AG09319 (cell line): ENCODE data around the gene YTHDF2.

Experiments
- DNase-seq: peaks from one replicate; pipeline ENCODE4 v3.0.0-alpha.2; 2010; ENCODE audit warnings: low read depth; ENCODE audit errors: extremely low read depth
- TF ChIP-seq, protein P1 (sequence below): IDR thresholded peaks from 2 replicates; pipeline ENCODE4 v1.5.1; 2011; ENCODE audit warnings: low read depth, mild to moderate bottlenecking, inconsistent platforms, low read length, moderate library complexity

The YTHDF2 gene

DNA sequence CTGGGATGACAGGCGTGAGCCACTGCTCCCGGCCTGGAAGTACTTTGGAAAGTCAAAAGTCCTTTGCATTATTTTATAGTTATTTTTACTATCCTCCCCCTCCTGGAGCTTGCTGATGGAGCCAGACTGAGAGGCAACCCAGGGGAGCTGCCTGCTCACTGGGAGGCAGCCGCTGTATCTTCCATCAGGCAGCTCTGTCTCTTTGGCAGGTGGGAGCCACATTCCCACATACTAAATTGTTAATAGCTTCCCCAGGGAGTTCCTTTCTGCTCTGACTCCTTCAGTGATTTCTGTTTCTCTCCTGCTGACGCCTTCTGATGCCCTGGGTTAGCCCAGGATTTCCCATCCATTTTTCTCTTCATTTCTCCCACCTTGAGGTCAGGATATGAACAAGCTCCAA is 70.3 kb downstream of the YTHDF2 start:
- DNase-seq, result no peak

DNA sequence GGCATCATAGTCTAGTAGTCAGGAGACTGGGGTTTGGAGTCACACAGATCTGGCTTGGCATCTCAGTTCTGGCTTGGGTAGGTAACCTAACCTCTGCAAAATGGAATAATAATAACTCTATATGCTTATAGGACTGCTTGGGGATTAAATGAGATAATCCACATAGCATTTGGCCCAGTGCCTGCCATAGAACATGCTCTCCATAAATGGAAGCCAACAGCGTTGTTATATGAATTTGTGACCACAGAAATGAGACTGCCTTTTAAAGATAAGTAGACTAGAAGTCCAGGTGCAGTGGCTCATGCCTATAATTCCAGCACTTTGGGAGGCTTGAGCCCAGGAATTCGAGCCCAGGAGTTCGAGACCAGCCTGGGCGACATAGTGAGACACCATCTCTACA is 71.2 kb downstream of the YTHDF2 start:
- no peak for DNase-seq
- TF ChIP-seq, protein P1, sequence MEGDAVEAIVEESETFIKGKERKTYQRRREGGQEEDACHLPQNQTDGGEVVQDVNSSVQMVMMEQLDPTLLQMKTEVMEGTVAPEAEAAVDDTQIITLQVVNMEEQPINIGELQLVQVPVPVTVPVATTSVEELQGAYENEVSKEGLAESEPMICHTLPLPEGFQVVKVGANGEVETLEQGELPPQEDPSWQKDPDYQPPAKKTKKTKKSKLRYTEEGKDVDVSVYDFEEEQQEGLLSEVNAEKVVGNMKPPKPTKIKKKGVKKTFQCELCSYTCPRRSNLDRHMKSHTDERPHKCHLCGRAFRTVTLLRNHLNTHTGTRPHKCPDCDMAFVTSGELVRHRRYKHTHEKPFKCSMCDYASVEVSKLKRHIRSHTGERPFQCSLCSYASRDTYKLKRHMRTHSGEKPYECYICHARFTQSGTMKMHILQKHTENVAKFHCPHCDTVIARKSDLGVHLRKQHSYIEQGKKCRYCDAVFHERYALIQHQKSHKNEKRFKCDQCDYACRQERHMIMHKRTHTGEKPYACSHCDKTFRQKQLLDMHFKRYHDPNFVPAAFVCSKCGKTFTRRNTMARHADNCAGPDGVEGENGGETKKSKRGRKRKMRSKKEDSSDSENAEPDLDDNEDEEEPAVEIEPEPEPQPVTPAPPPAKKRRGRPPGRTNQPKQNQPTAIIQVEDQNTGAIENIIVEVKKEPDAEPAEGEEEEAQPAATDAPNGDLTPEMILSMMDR, result no peak

More for the DNA sequence above, 70.3 kb downstream of the YTHDF2 start:
- TF ChIP-seq, protein P1, result no peak

DNA sequence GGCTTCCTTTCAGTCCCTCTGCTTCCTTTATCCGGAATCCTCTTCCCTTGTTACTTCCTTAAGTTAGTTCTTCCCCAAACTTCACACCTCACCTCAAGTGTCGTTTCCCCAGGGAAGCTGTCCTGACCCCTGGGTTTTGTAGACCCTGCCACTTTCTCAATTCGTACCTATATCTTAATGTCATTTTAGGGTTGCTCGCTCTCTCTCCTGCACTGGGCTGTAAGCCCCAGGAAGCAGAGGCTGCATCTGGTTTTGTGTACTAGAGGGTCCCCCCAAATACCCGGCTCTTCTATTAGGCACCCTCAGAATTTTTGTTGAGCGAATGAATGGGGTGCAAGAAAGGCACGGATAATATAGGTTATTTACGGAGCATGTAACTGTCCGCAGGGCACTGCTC is 74.6 kb downstream of the YTHDF2 start:
- TF ChIP-seq, protein P1, result no peak
- no peak for DNase-seq

DNA sequence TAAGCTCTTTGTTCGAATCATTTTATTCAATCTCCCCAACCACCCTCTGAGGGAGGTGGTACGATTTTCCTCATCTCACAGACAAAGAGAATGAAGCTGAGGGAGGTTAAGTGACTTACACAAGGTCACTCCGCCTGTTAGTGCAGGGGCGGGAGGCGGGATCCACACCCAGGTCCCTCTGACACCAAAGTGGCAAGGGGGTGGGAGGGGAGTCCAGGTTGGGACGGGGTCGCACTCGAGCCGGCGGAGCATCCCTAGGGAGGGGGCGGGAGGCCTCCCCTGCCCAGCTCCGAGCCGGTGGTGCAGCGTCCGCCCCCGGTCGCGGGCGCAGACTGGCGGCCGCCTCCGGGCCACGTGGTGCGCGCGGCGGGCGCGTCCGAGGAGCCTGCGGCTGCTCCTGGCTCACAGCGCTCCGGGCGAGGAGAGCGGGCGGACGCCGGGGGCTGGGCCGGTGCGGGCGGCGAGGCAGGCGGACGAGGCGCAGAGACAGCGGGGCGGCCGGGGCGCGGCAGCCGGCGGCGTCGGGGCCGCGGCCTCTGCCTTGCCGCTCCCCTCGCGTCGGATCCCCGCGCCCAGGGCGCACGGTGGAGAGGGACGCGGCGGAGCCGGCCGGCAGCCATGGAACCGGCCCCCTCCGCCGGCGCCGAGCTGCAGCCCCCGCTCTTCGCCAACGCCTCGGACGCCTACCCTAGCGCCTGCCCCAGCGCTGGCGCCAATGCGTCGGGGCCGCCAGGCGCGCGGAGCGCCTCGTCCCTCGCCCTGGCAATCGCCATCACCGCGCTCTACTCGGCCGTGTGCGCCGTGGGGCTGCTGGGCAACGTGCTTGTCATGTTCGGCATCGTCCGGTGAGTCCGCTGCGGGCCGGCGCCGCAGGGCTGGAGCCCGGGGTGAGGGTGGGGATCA is 75.3 kb downstream of the YTHDF2 start, which contains the start of gene OPRD1:
OPRD1 (plus strand) TSS at position 405 of the 903 bp plus-strand sequence; CDS start at position 619, 214 bp downstream.
- no peak for DNase-seq
- TF ChIP-seq, protein P1, result no peak

DNA sequence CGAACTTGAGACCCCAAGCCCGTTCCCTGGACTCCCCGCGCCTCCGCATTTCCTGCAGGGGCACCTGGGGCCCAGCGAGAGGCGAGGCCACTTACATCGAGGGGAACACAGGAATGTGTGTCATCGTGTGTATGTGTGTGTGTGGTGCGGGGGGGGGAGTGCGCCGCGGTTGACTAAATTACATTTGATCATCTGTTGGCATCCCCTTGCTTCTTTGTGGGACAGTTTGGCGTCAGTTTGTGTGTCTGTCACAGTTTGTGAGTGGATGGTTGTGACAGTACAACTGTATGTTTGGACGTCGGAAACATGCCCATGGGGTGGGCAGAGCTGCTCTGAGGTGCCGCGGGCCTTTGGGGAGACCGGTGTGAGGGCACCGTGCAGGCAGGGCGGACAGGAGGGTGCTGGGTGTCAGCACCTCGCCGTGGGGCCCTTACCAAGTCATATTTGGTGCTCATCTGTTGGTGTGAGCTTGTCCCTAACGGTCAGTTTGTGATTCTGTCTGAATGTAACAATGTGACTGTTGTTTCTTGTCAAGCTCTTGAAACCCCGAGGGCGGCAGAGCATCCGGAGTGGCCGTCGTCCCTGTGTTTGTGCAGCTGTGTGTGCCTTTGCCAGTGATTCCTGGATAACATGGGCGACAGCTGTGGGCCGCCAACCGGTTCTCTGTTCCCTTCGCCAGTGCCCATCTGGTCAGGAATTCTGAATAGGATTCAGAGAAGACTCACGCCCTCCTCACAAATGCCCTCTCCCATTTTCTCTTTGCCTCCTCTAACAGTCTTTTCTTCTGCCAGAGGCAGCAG is 76.1 kb downstream of the YTHDF2 start:
- TF ChIP-seq, protein P1, result no peak
- DNase-seq, result no peak

DNA sequence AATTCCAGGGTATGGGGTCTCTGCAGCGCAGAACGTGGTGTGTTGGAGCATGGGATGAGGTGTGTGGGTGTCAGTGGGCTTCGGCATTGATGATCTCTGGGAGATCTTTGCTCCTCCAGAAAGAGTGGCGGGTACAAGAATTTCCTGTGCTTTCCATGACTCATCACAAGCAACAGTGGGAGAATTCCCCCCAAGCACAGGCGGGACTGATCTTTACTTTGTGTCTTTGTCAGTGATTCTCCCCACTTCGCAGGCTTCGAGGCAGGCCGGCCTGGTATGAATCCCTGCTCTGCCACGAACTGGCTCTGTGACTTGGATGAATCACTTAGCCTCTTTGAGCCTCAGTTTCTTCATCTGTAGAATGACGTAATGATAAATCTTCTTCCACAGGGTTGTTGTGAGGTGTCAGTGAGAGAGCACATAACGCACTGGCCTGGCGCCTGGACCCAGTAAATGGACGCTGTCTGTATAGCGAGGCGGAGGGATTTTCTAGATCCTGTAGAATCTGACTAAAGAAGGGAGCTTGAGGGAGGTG is 77.3 kb downstream of the YTHDF2 start:
- TF ChIP-seq, protein P1, result no peak
- no peak for DNase-seq
